HUDEP-2 (cell line): Measurements from ENCODE around the gene CERS3.

Experiments
- DNase-seq, 76 experiments: peaks; one replicate each; lab custom pipeline; 2025; ENCODE audit not compliant: unreplicated experiment in 76 of 76; lab: John Stamatoyannopoulos, UW

Gene CERS3

GRCh38 chr15:100528833-100529428, at the start of gene CERS3:
Gene CERS3, minus strand, starts transcription at chr15:100528950. Its CDS starts 27,101 bp downstream, at chr15:100501849.
- DNase-seq = no peak

DNA sequence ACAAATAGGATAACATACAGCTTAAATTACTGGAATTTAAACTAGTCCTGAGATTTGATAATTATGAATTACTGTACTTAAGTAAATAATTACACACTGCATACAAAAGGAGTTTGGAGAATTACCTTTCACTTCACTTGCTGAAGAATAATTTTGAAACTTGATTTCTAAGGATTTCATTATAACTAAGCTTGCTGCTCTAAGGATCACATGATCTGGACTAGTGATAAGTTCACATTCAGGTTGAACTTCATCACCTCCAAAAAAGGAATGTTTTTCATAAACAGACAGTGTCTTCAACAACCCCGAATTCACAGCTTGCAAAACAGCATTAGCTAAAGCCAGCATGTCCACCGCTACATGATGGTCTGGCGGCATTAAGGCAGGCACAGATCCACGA, 44.8 kb upstream of the CERS3 start:
- DNase-seq = no peak

DNA sequence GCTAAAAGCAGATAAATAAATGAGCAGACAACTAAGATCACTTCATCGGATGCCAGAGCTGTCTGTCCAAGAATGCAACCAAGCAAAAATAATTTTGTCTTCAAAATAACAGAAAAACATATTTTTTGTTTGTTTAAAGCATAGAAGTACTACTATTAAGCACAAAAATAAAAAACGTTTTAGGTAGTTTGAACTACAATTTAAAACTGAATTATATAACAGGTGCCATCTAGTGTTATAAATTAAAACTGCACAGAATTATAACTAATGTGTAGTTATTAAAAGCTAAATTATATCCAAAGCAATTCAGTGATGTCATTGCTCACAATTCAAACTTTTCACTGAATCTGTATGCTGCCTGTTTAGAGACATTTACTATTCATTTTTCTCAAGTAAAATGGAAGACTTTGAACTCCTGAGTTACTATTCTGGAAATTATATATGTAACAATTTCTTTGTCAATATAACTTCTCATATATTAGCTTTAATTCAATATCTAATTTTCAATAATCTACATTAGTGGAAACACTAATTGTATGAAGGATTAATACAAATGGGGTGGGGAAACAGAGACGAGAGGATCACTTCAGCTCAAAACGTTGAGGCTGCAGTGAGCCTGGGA, 43.7 kb upstream of the CERS3 start:
- DNase-seq = peak in 1 of 76 experiments; percentile 6

- no peak for DNase-seq
These were observed 42.9 kb upstream of the CERS3 start for GRCh38 chr15:100571592-100572167.

DNA sequence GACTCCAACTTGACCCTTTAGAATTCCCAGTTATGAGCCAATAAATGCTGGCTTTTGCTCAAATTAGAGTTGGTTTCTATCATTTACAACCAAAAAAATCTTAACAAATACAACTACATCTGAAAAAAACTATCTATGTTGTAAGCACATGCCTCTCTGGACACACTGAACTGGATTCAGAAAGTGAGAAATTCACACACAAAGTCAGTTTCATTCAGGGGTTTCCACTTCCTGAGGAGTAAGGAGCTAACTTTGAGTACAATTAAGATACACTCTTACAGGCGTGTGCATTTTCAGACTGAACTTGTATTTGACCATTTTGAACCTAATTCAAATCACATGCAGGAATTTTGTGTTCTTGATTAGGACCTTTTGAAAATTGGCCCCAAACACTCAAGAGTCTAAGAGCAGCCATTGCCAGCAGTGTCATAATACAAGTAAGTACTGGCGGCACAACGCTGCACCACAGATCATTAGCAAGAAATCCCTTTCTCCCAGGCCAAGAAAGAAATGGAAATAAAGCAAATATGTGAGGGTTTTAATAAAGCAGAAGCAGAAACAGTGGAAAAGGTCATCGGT, 42.1 kb upstream of the CERS3 start:
- DNase-seq = no peak

DNA sequence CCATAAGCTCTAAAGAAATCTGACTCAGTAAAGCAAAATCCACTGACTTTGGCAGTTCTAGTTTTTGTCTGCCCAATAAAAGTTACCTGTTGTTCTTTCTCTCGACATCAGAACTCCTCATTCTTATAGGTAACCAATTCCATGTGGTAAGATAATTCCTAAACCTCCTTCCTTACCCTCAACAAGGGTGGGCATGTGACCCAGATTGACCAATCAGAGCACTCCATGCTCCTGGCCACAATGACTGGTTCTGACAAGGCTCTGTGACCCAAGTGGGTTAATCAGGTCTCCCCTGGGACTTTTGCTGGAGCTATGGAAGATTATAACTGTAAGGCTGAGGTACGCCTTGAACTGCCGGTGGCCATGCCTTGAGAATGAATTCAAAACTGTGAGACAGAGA, 41.5 kb upstream of the CERS3 start:
- no peak for DNase-seq

- DNase-seq = no peak
These were observed 40.6 kb upstream of the CERS3 start for GRCh38 chr15:100569391-100569790.

DNA sequence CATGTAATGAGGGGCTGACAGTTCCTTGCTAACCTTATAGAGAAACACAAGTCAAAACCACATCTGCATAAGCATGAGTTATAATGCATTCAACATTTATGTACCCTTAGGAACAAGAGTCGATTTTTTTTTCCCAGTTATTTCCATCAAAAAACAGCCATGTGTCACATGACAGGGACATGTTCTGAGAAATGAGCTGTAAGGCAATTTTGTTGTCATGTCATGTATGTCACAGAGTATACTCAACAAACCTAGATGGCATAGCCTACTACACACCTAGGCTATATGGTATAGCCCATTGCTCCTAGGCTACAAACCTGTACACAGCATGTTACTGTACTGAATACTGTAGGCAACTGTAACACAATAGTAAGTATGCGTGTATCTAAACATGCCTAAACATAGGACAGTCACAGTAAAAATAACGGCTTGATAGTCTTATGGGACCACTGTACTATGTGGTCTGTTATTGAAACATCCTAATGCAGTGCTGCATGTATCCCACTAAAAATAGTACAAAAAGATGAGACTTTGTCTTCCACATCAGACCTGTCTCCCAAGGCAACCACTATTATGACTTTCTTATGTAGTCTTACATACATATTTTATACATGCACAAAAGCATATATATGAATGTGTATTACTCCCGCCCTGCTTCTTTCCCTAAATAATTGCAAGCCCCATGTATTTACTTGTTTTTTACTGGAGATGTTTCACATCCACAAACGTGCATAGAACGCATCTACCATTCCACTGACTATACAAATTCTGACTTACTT, 38.3 kb upstream of the CERS3 start:
- no peak for DNase-seq

GRCh38 chr15:100565591-100565990, 36.8 kb upstream of the CERS3 start:
- no peak for DNase-seq

DNA sequence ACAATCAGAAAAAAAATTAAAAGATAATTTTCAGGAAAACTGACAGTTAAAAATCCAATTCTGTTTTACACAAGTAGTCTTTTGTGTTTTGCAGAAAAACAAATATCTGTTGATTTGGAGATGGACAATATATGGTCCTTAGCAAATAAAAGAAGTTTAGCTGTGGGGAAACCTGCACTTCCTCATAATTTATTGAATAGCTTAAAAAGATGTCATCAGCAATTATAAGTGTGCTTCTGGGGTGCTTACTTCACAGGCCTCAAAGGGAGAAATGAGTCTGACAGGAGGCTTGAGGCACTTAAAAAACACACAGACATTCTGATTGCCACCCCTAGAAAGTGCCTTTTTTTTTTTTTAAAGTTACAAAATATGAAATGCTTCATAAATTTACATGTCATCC, 31.6 kb upstream of the CERS3 start:
- no peak for DNase-seq

DNA sequence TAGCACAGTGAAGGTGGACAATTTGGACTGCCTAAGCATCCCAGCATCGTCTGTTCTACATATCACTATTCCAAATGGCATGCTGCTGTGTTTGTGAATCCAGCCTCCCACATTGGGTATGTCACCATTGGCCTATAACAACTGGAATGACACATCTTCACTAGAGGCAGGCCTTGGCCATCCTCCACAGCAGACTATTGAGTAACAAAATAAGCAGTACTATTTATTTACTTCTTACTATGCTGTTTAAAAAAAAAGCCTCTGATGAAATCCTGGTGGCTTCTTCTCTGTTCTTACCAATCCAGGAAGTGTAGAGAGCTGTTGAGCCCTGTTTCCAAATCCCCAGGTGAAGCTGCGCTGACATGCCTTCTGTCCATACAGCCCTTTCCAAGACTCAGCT, 30.6 kb upstream of the CERS3 start:
- no peak for DNase-seq

- DNase-seq = no peak
These were observed 30.1 kb upstream of the CERS3 start for GRCh38 chr15:100558771-100559254.

GRCh38 chr15:100553468-100553867, 24.7 kb upstream of the CERS3 start:
- DNase-seq = no peak

- no peak for DNase-seq
These were observed 19.2 kb upstream of the CERS3 start for GRCh38 chr15:100547961-100548360.

- DNase-seq = no peak
These were observed 16.2 kb upstream of the CERS3 start for GRCh38 chr15:100544946-100545345.

- DNase-seq = no peak
These were observed 15.6 kb upstream of the CERS3 start for GRCh38 chr15:100544338-100544841.

GRCh38 chr15:100542290-100542689, 13.5 kb upstream of the CERS3 start:
- DNase-seq = no peak

GRCh38 chr15:100537331-100537730, 8.6 kb upstream of the CERS3 start:
- DNase-seq = no peak

DNA sequence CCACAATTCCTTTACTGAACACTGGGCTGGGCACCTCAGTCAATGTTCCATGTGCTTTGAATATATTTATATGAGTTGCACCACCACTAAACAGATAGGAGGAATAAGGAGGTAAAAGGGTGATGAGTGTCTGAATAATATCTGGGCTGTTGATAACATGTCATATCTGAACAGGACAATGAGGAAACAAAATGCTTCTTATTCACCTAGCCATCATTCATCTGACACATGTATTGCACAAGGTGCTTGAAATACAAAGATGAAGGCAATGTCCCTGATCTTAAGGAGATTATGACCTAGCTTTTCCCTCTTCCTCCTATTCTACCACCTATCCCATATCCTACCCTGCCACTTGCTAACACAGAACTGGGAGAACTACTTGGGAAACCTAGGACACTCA, 8.0 kb upstream of the CERS3 start:
- DNase-seq = no peak

- DNase-seq = no peak
These were observed 5.1 kb upstream of the CERS3 start for GRCh38 chr15:100533886-100534285.

GRCh38 chr15:100531823-100532327, 3.1 kb upstream of the CERS3 start:
- no peak for DNase-seq
